Measurements from ENCODE around the gene CACNG7.

The CACNG7 gene

GRCh38 chr19:53992815-53993214 is 83.7 kb downstream of the CACNG7 start:
- no peak overlapping the region for H3K9ac ChIP-seq (ENCODE audit: low read depth, low read length, poor library complexity, severe bottlenecking)
- no peaks in the 10 kb centered on the region for H4K20me1 ChIP-seq (ENCODE audit: insufficient read depth, low read length, poor library complexity, severe bottlenecking)
- H3K4me2 ChIP-seq (ENCODE audit: low read depth, low read length, poor library complexity, severe bottlenecking): no peak overlapping the region
- no peaks in the 10 kb centered on the region for H3F3A ChIP-seq (ENCODE audit: low read depth)
- H3K4me3 ChIP-seq (ENCODE audit: low read length, poor library complexity, severe bottlenecking): no peak overlapping the region
- H3K9me2 ChIP-seq (replicated peaks; ENCODE audit: low read depth, low read length): no peaks in the 10 kb centered on the region
- no peaks in the 10 kb centered on the region for H3K27me3 ChIP-seq (ENCODE audit: insufficient read depth, low read length, poor library complexity, severe bottlenecking)
- no peaks in the 10 kb centered on the region for H3K79me2 ChIP-seq (ENCODE audit: insufficient read depth, low read length)
- TF ChIP-seq, protein P1, sequence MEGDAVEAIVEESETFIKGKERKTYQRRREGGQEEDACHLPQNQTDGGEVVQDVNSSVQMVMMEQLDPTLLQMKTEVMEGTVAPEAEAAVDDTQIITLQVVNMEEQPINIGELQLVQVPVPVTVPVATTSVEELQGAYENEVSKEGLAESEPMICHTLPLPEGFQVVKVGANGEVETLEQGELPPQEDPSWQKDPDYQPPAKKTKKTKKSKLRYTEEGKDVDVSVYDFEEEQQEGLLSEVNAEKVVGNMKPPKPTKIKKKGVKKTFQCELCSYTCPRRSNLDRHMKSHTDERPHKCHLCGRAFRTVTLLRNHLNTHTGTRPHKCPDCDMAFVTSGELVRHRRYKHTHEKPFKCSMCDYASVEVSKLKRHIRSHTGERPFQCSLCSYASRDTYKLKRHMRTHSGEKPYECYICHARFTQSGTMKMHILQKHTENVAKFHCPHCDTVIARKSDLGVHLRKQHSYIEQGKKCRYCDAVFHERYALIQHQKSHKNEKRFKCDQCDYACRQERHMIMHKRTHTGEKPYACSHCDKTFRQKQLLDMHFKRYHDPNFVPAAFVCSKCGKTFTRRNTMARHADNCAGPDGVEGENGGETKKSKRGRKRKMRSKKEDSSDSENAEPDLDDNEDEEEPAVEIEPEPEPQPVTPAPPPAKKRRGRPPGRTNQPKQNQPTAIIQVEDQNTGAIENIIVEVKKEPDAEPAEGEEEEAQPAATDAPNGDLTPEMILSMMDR (conservative IDR thresholded peaks at IDR 0.05; ENCODE audit: low read length): no peak
- TF ChIP-seq EZH2phosphoT487 (IDR thresholded peaks at IDR 0.05; ENCODE audit: borderline replicate concordance): no peak
- no peaks in the 10 kb centered on the region for H3K4me1 ChIP-seq (ENCODE audit: insufficient read depth, low read length, poor library complexity, severe bottlenecking)
- no peaks in the 10 kb centered on the region for H3K9me3 ChIP-seq (ENCODE audit: insufficient read depth, low read depth, low read length)
- H3K36me3 ChIP-seq (ENCODE audit: insufficient read depth, low read length): no peaks in the 10 kb centered on the region
- no peak overlapping the region for H2AFZ ChIP-seq (ENCODE audit: low read length)

DNA sequence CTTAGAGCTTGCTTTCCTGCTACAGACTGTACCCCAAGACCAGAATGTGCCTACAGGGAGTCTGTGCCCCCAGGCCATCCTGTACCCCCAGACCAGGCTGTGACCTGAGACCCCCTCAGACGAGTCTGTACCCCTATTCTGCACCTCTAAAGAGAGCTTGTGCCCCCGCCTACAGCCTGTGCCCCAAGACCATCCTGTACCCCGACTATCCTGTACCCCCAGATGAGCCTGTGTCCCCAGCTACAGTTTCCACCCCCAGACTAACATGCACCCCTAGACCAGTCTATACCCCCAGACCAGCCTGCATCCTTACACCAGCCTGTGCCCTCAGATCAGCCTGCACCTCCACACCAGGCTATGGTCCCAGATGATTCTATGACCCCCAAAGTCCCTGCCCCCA is 84.4 kb downstream of the CACNG7 start:
- Histone ChIP-seq H3K27me3 (ENCODE audit: insufficient read depth, low read length, poor library complexity, severe bottlenecking) (no peaks in the 10 kb centered on the region), H2AFZ (ENCODE audit: low read length) (no peak overlapping the region), H3K9me3 (ENCODE audit: insufficient read depth, low read depth, low read length) (no peaks in the 10 kb centered on the region), H4K20me1 (ENCODE audit: insufficient read depth, low read length, poor library complexity, severe bottlenecking) (no peaks in the 10 kb centered on the region), H3K36me3 (ENCODE audit: insufficient read depth, low read length) (no peaks in the 10 kb centered on the region), H3K4me2 (ENCODE audit: low read depth, low read length, poor library complexity, severe bottlenecking) (no peak overlapping the region), H3F3A (ENCODE audit: low read depth) (no peaks in the 10 kb centered on the region), H3K4me3 (ENCODE audit: low read length, poor library complexity, severe bottlenecking) (no peak overlapping the region), H3K79me2 (ENCODE audit: insufficient read depth, low read length) (no peaks in the 10 kb centered on the region), H3K4me1 (ENCODE audit: insufficient read depth, low read length, poor library complexity, severe bottlenecking) (no peaks in the 10 kb centered on the region), H3K9ac (ENCODE audit: low read depth, low read length, poor library complexity, severe bottlenecking) (no peak overlapping the region), H3K9me2 (replicated peaks; ENCODE audit: low read depth, low read length) (no peaks in the 10 kb centered on the region)
- no peak for TF ChIP-seq EZH2phosphoT487 (IDR thresholded peaks at IDR 0.05; ENCODE audit: borderline replicate concordance)
- TF ChIP-seq, protein P1 (conservative IDR thresholded peaks at IDR 0.05; ENCODE audit: low read length): no peak
